ENCODE data around the gene COX18. TPM values are rescaled to one million over a fixed set of nuclear protein-coding genes. Genes with fewer than 3 reads are reported as not detected.

COX18 gene
- total and polyA plus RNA-seq, 10 donors: 8.9 to 28.3 (median 13.8) TPM

GRCh38 chr4:73067971-73068394 lies 1.5 kb downstream of the COX18 start:
- peaks cover 0 to 26% (median 13%) of the 10 kb centered on the region in 6 donors for H3K36me3 ChIP-seq
- H3K27ac ChIP-seq: peak overlapping the region; percentile 97 to 99 (median 98)
- H3K4me1 ChIP-seq: peaks cover 8 to 61% (median 33%) of the 10 kb centered on the region in 6 donors
- no peaks in the 10 kb centered on the region for H3K9me3 ChIP-seq
- no peak for DNase-seq
- WGBS, 5 donors: 33 to 44% (median 34%) methylated on average over 4 of the region's 4 CpGs
- intact Hi-C loops (cut with DNase I; ENCODE audit: low total_unique reads): loop anchor here (5.0 to 10.0 kb wide), 2 partner anchors 177 to 194 kb away; no protein-coding TSS in a partner anchor
- no peak for TF ChIP-seq POLR2AphosphoS5 (IDR thresholded peaks at IDR 0.05)
- TF ChIP-seq, protein P1, sequence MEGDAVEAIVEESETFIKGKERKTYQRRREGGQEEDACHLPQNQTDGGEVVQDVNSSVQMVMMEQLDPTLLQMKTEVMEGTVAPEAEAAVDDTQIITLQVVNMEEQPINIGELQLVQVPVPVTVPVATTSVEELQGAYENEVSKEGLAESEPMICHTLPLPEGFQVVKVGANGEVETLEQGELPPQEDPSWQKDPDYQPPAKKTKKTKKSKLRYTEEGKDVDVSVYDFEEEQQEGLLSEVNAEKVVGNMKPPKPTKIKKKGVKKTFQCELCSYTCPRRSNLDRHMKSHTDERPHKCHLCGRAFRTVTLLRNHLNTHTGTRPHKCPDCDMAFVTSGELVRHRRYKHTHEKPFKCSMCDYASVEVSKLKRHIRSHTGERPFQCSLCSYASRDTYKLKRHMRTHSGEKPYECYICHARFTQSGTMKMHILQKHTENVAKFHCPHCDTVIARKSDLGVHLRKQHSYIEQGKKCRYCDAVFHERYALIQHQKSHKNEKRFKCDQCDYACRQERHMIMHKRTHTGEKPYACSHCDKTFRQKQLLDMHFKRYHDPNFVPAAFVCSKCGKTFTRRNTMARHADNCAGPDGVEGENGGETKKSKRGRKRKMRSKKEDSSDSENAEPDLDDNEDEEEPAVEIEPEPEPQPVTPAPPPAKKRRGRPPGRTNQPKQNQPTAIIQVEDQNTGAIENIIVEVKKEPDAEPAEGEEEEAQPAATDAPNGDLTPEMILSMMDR (IDR thresholded peaks at IDR 0.05 in 8 of 11, conservative IDR thresholded peaks at IDR 0.05 in 3 of 11): no peak
- no peak for TF ChIP-seq POLR2A (IDR thresholded peaks at IDR 0.05)
- H3K27me3 ChIP-seq (replicated peaks in 1 of 7): no peaks in the 10 kb centered on the region
- peak overlapping the region; percentile 67 to 90 (median 74) for H3K4me3 ChIP-seq

GRCh38 chr4:73066928-73067327 lies 2.6 kb downstream of the COX18 start:
- no peak for DNase-seq
- TF ChIP-seq POLR2A (IDR thresholded peaks at IDR 0.05) (no peak), POLR2AphosphoS5 (IDR thresholded peaks at IDR 0.05) (no peak)
- TF ChIP-seq, protein P1 (IDR thresholded peaks at IDR 0.05 in 8 of 11, conservative IDR thresholded peaks at IDR 0.05 in 3 of 11): no peak
- no peaks in the 10 kb centered on the region for H3K9me3 ChIP-seq
- peaks cover 8 to 61% (median 33%) of the 10 kb centered on the region in 6 donors for H3K4me1 ChIP-seq
- H3K36me3 ChIP-seq: peaks cover 0 to 36% (median 20%) of the 10 kb centered on the region in 6 donors
- H3K4me3 ChIP-seq: no peak overlapping the region
- peak overlapping the region in 3 of 8 donors; percentile 13 to 99 (median 98) for H3K27ac ChIP-seq
- intact Hi-C loops (cut with DNase I; ENCODE audit: low total_unique reads): loop anchor here (5.0 to 10.0 kb wide), 2 partner anchors 178 to 195 kb away; no protein-coding TSS in a partner anchor
- 84 to 87% (median 85%) methylated on average over 2 of the region's 2 CpGs for WGBS, 5 donors
- no peaks in the 10 kb centered on the region for H3K27me3 ChIP-seq (replicated peaks in 1 of 7)

- intact Hi-C loops (cut with DNase I; ENCODE audit: low total_unique reads): loop anchor here (5.0 to 10.0 kb wide), 2 partner anchors 178 to 196 kb away; no protein-coding TSS in a partner anchor
- Histone ChIP-seq H3K4me3 (no peak overlapping the region), H3K9me3 (no peaks in the 10 kb centered on the region), H3K27me3 (replicated peaks in 1 of 7) (no peaks in the 10 kb centered on the region), H3K27ac (peak overlapping the region in 1 of 8 donors; percentile 13), H3K36me3 (peaks cover 0 to 41% (median 24%) of the 10 kb centered on the region in 6 donors), H3K4me1 (peaks cover 8 to 61% (median 33%) of the 10 kb centered on the region in 6 donors)
- 91 to 95% (median 92%) methylated on average over 3 of the region's 3 CpGs for WGBS, 5 donors
- DNase-seq: no peak
- TF ChIP-seq, protein P1 (IDR thresholded peaks at IDR 0.05 in 8 of 11, conservative IDR thresholded peaks at IDR 0.05 in 3 of 11): no peak
- TF ChIP-seq POLR2A (IDR thresholded peaks at IDR 0.05) (no peak), POLR2AphosphoS5 (IDR thresholded peaks at IDR 0.05) (no peak)
These were observed 3.1 kb downstream of the COX18 start for GRCh38 chr4:73066445-73066844.

DNA sequence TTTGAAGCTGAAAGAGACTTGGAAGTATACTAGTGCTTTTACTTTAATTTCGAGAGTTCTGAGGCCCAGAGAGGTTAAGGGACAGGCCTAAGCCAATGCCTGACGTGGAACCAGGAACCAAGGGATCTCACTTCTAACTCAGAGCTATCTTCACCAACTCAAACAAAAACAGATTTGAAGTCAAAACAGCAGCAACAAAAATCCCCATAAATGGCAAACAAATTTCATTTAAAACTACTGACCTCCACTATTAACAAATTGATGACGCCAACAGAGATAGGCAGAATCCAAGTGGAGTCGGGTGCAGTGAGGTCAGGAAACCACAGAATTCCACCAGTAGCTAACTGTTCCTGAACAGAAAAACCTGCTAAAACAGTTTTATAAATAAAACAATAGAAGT lies 5.0 kb downstream of the COX18 start:
- Histone ChIP-seq H3K36me3 (peaks cover 0 to 60% (median 42%) of the 10 kb centered on the region in 6 donors), H3K27me3 (replicated peaks in 1 of 7) (no peaks in the 10 kb centered on the region), H3K9me3 (no peaks in the 10 kb centered on the region), H3K4me3 (no peak overlapping the region), H3K27ac (no peak overlapping the region), H3K4me1 (peaks cover 8 to 49% (median 26%) of the 10 kb centered on the region in 6 donors)
- intact Hi-C loops (cut with DNase I; ENCODE audit: low total_unique reads): loop anchor here (10.0 kb wide), 1 partner anchor 180 kb away; no protein-coding TSS in a partner anchor
- WGBS, 5 donors: 66 to 85% (median 76%) methylated on average over 4 of the region's 4 CpGs
- TF ChIP-seq, protein P1 (IDR thresholded peaks at IDR 0.05 in 8 of 11, conservative IDR thresholded peaks at IDR 0.05 in 3 of 11): no peak
- TF ChIP-seq POLR2AphosphoS5 (IDR thresholded peaks at IDR 0.05) (no peak), POLR2A (IDR thresholded peaks at IDR 0.05) (no peak)
- no peak for DNase-seq

Data from spleen (tissue), 11 donors.